RWPE1 (cell line): Measurements from ENCODE around the gene SGPP2.

ENCODE experiments used
- CTCF ChIA-PET: fragments of 350-600 bp; sonication (Branson Sonifier 250); formaldehyde crosslinking; extraction: SDS; loops from one replicate; lab custom pipeline; 2021; lab: Yijun Ruan, JAX
- POLR2A ChIA-PET: fragments of 400-600 bp; formaldehyde crosslinking; extraction: SDS; loops from one replicate; lab custom pipeline; 2020; ENCODE audit warnings: antibody characterized with exemption; ENCODE audit not compliant: low non-redundant PET; lab: Yijun Ruan, JAX
- DNase-seq: peaks from one replicate; pipeline ENCODE4 v3.0.0; 2012; ENCODE audit warnings: low spot score
- H3K27ac ChIP-seq: fragments of 450-650 bp; 2 replicates; pipeline ENCODE4 v1.5.1; 2017
- TF ChIP-seq, protein P1 (sequence below): fragments of 450-650 bp; conservative IDR thresholded peaks from 2 replicates; pipeline ENCODE4 v1.5.1; 2017; ENCODE audit warnings: low read depth, mild to moderate bottlenecking

The SGPP2 gene, protein sequence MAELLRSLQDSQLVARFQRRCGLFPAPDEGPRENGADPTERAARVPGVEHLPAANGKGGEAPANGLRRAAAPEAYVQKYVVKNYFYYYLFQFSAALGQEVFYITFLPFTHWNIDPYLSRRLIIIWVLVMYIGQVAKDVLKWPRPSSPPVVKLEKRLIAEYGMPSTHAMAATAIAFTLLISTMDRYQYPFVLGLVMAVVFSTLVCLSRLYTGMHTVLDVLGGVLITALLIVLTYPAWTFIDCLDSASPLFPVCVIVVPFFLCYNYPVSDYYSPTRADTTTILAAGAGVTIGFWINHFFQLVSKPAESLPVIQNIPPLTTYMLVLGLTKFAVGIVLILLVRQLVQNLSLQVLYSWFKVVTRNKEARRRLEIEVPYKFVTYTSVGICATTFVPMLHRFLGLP

DNA sequence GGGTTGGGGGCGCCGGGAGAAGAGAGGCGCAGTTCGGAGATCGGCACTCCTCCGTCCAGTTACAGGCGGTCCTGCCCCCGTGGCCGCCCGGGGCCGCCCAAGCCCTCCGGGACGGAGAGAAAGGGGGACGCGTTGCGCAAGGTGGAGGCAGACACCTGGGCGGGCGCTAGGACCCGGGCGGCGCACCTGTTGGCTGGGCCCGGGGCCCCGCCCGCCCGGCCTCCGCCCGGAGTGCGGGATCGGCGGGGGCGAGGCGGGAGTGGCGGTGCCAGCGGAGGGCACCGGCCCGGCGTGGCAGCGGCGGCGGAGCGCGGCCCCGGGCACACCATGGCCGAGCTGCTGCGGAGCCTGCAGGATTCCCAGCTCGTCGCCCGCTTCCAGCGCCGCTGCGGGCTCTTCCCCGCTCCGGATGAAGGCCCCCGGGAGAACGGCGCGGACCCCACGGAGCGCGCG lies at the start of gene SGPP2:
TSS of gene SGPP2 (plus strand) at position 268 of the 453 bp plus-strand sequence. CDS start at position 328, 60 bp downstream.
- peak; percentile 42 for DNase-seq
- TF ChIP-seq, protein P1, sequence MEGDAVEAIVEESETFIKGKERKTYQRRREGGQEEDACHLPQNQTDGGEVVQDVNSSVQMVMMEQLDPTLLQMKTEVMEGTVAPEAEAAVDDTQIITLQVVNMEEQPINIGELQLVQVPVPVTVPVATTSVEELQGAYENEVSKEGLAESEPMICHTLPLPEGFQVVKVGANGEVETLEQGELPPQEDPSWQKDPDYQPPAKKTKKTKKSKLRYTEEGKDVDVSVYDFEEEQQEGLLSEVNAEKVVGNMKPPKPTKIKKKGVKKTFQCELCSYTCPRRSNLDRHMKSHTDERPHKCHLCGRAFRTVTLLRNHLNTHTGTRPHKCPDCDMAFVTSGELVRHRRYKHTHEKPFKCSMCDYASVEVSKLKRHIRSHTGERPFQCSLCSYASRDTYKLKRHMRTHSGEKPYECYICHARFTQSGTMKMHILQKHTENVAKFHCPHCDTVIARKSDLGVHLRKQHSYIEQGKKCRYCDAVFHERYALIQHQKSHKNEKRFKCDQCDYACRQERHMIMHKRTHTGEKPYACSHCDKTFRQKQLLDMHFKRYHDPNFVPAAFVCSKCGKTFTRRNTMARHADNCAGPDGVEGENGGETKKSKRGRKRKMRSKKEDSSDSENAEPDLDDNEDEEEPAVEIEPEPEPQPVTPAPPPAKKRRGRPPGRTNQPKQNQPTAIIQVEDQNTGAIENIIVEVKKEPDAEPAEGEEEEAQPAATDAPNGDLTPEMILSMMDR = no peak
- H3K27ac ChIP-seq = no peak within 1 kb of the TSS
- ChIA-PET POLR2A (no interaction called here), CTCF (interaction anchor here (0.7 kb wide), 1 partner anchor 25 kb away, joined by 3 read pairs; no protein-coding TSS in a partner anchor)

DNA sequence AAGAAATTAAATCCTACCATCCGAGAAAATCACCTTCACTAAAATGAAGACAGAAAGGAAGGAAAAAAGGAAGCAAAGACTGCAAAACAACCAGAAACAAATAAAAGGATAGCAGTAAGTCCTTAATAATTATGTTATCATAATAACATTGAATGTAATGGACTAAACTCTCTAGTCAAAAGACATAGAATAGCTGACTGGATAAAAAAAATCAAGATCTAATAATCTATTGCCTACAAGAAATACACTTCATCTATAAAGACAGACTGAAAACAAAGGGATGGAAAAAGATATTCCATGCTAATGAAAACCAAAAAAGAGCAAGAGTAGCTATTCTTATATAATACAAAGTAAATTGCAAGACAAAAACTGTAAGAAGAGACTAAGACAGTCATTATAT lies 48.5 kb upstream of the SGPP2 start:
- POLR2A ChIA-PET = no interaction called here
- H3K27ac ChIP-seq = no peak overlapping the region
- CTCF ChIA-PET = no interaction called here
- TF ChIP-seq, protein P1 = no peak
- DNase-seq = no peak

DNA sequence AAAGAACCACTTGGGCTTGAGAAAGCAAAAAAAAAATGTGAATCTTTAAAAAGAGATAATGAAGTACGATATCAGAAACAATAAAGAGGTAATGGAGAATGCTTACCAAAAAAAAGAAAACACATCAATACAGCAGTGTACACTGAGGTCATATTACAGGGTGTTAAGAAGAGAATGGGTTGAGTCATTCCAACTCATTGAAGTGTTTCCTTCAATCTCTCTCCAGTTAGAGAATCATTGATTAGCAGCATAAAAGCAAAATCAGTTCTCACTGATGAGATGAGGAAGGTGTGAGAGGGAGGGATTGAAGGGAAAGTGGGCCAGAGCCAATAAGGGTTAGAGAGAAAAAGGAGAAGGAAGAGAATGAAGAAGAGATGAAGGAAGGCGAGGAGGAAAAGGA lies 43.9 kb upstream of the SGPP2 start:
- ChIA-PET CTCF (no interaction called here), POLR2A (no interaction called here)
- TF ChIP-seq, protein P1 = no peak
- H3K27ac ChIP-seq = no peak overlapping the region
- DNase-seq = no peak

DNA sequence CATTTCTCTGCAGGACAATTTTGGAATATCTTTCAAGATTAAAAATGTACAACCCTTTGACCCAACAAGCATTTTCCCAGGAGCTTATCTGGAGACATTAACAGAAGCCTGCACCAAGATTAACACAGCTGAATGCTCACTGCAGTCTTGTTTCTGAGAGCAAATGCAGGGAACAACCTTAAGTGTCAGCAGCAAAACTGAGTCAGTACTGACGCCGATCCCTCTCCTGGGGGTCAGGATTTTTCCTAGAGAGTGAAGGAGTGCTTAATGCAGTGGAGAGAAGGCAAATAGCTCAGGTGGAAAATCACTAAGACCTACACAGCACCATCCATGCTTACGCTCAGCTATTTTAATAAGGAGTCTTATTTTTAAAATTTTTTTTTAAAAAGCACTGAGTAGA lies 42.8 kb upstream of the SGPP2 start:
- H3K27ac ChIP-seq = no peak overlapping the region
- DNase-seq = no peak
- ChIA-PET POLR2A (no interaction called here), CTCF (no interaction called here)
- TF ChIP-seq, protein P1 = no peak

DNA sequence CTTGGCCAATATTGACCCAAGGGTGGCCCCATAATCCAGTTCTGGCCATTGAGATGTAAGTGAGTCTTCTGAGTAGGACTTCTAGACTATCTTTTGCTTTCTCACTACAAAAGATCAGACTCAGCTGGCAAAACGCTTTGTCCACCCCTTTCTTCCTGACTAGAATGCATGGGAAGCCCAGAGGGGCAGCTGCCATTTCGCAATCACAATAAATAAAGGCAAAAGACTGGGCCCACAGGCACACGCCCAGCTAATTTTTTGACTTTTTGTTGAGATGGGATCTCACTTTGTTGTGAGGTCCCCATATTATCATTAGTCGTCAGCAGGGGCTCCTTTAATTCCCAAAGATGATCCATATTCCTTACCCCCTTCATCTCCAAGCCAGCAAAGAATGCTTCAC lies 41.1 kb upstream of the SGPP2 start:
- ChIA-PET POLR2A (no interaction called here), CTCF (no interaction called here)
- no peak for DNase-seq
- no peak overlapping the region for H3K27ac ChIP-seq
- TF ChIP-seq, protein P1 = no peak

DNA sequence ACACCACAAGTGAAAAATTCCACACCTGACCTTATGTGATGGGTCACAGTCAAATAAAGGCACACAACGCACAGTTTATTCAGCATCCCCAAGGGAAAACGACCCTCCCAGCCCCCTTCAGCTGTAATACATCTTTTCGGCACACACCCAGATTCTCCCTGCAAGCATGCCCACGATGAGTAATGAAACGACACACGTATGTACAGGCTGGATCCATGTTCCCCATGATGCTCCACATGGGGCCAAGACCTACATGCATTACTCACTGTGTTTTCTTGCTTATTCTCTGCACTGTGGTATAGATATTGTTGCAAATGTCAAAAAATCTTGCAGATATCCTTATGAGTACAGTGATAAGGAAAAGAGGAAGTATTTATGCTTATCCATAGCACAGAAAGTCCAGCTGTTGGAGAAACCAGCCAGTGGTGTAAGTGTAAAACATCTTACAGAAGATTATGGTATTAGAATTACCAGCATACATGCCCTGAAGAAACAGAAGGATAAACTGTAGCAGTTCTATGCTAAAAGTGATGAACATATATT lies 32.5 kb upstream of the SGPP2 start:
- TF ChIP-seq, protein P1 = no peak
- ChIA-PET POLR2A (no interaction called here), CTCF (interaction anchor here (0.6 to 0.8 kb wide), 3 partner anchors 14 to 372 kb away, joined by 3 read pairs; no protein-coding TSS in a partner anchor)
- H3K27ac ChIP-seq = no peak overlapping the region
- no peak for DNase-seq
